Measurements from ENCODE around the gene KCNQ2. TPM values are rescaled to one million over a fixed set of nuclear protein-coding genes. Genes with fewer than 3 reads are reported as not detected.

KCNQ2 gene
- total and polyA plus RNA-seq, 4 donors, result not detected

DNA sequence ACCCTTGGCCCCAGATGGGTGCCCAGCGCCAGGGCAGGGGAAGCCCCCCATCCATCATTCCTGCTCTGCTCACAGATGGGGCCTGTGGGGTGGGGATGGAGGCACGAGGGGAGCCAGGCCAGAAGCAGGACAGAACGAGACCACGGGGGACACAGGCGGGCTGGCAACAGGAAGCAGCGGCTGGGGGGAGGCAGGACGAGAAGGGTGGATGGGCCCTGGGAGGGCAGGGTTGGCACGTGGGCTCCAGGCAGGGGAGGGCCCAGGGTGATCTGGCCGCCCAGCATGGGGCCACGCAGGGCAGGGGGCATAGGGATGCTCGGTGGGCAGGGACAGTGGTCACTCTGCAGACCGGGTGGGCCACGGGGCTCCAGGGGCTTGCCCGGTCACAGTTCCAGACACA lies 41.6 kb downstream of the KCNQ2 start:
- no peaks in the 10 kb centered on the region for H3K36me3 ChIP-seq (ENCODE audit: control insufficient read depth in 1 of 2, insufficient read depth in 2 of 2, low read length in 1 of 2)
- intact Hi-C loops (cut with DNase I), result no loop called here
- H3K9me3 ChIP-seq (ENCODE audit: control insufficient read depth, low read length), result no peaks in the 10 kb centered on the region
- H3K27ac ChIP-seq (ENCODE audit: low read depth in 1 of 2, low read length in 2 of 2), result no peak overlapping the region
- no peak overlapping the region for H3K4me3 ChIP-seq (ENCODE audit: low read length in 2 of 2)
- no peaks in the 10 kb centered on the region for H3K27me3 ChIP-seq (ENCODE audit: control insufficient read depth in 1 of 2, insufficient read depth in 2 of 2, low read length in 1 of 2)
- no peaks in the 10 kb centered on the region for H3K4me1 ChIP-seq (ENCODE audit: control insufficient read depth in 1 of 2, insufficient read depth in 2 of 2, low read length in 2 of 2)
- ATAC-seq (ENCODE audit: low FRiP score), result no peak
- 77 to 81% methylated on average over 14 of the region's 14 CpGs for WGBS, 2 donors
- DNase-seq, result no peak

GRCh38 chr20:63429992-63430391 lies 42.5 kb downstream of the KCNQ2 start:
- no peak for ATAC-seq (ENCODE audit: low FRiP score)
- no peak for DNase-seq
- no peak overlapping the region for H3K27ac ChIP-seq (ENCODE audit: low read depth in 1 of 2, low read length in 2 of 2)
- H3K9me3 ChIP-seq (ENCODE audit: control insufficient read depth, low read length), result no peaks in the 10 kb centered on the region
- H3K4me3 ChIP-seq (ENCODE audit: low read length in 2 of 2), result no peak overlapping the region
- H3K36me3 ChIP-seq (ENCODE audit: control insufficient read depth in 1 of 2, insufficient read depth in 2 of 2, low read length in 1 of 2), result no peaks in the 10 kb centered on the region
- intact Hi-C loops (cut with DNase I), result no loop called here
- H3K4me1 ChIP-seq (ENCODE audit: control insufficient read depth in 1 of 2, insufficient read depth in 2 of 2, low read length in 2 of 2), result no peaks in the 10 kb centered on the region
- 85 to 89% methylated on average over 15 of the region's 15 CpGs for WGBS, 2 donors
- H3K27me3 ChIP-seq (ENCODE audit: control insufficient read depth in 1 of 2, insufficient read depth in 2 of 2, low read length in 1 of 2), result no peaks in the 10 kb centered on the region

DNA sequence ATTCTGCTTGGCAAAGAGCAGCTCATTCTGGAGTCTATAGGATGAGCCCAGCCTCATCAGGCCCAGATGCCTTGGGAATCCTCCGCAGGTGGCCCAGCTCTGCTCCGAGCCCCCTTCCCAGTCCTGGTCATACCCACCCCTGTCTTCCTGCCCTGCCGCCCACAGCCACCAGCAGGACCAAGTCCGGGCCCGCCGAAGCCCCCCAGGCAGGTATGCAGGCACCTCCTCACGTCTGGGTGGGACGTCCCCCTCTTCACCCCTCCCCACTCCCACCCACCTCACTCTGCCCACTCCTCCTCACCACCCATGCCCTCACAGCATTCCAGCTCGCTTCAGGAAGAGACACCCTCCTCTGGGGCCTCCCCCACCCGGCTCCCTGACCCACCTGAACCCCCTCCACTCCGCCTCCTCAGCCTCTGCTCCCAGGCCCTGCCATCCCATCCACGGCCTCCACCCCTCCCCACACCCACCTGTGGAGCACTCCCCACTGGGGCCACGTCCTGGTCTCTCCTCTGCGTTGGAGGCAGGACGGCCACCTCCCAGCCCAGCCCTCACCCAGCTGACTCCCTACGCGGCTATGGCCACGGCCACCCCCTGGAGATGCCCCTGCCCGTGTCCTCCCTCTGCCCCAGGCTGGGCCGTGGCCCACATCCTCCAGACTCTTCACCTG lies 43.4 kb downstream of the KCNQ2 start:
- ATAC-seq (ENCODE audit: low FRiP score), result no peak
- intact Hi-C loops (cut with DNase I), result no loop called here

DNA sequence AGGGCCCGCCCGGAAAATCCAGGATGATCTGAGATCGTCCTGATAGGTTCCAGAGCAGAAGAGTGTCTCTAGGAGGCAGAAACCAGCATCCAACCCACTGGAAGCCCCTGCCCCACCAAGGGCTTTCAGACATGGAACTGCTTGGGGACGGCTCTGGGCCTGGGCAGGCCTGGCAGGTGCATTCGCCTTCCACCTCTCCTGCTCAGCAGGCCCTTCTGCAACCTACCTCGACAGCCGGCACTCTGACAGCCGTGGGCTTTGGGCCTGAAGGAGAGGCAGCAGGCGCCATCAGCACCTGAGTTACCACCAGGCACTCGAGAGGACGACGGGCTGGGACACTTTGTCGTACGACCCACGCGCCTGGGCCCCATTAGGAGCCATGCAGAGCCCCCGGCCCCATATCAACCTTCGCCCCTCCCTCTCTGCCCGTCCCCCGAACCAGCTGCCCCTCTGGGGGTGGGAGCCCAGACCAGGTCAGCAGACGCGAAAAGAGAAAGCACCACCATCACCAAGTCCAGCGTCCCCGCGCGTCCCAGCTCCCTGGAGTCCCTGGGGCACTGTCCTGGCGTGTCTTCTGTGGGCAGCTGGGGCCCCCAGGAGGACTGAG lies 44.6 kb downstream of the KCNQ2 start:
- Histone ChIP-seq H3K36me3 (ENCODE audit: control insufficient read depth in 1 of 2, insufficient read depth in 2 of 2, low read length in 1 of 2) (no peaks in the 10 kb centered on the region), H3K27ac (ENCODE audit: low read depth in 1 of 2, low read length in 2 of 2) (no peak overlapping the region), H3K4me3 (ENCODE audit: low read length in 2 of 2) (no peak overlapping the region), H3K9me3 (ENCODE audit: control insufficient read depth, low read length) (peaks cover 3% of the 10 kb centered on the region), H3K27me3 (ENCODE audit: control insufficient read depth in 1 of 2, insufficient read depth in 2 of 2, low read length in 1 of 2) (no peaks in the 10 kb centered on the region), H3K4me1 (ENCODE audit: control insufficient read depth in 1 of 2, insufficient read depth in 2 of 2, low read length in 2 of 2) (no peaks in the 10 kb centered on the region)
- intact Hi-C loops (cut with DNase I), result no loop called here
- ATAC-seq (ENCODE audit: low FRiP score), result no peak
- DNase-seq, result no peak
- 86 to 88% methylated on average over 24 to 27 of the region's 27 CpGs for WGBS, 2 donors

More for the DNA sequence above, 43.4 kb downstream of the KCNQ2 start:
- Histone ChIP-seq H3K36me3 (ENCODE audit: control insufficient read depth in 1 of 2, insufficient read depth in 2 of 2, low read length in 1 of 2) (no peaks in the 10 kb centered on the region), H3K27ac (ENCODE audit: low read depth in 1 of 2, low read length in 2 of 2) (no peak overlapping the region), H3K27me3 (ENCODE audit: control insufficient read depth in 1 of 2, insufficient read depth in 2 of 2, low read length in 1 of 2) (no peaks in the 10 kb centered on the region), H3K4me1 (ENCODE audit: control insufficient read depth in 1 of 2, insufficient read depth in 2 of 2, low read length in 2 of 2) (no peaks in the 10 kb centered on the region), H3K4me3 (ENCODE audit: low read length in 2 of 2) (no peak overlapping the region), H3K9me3 (ENCODE audit: control insufficient read depth, low read length) (peaks cover 3% of the 10 kb centered on the region)
- 80 to 82% methylated on average over 20 of the region's 20 CpGs for WGBS, 2 donors
- no peak for DNase-seq

GRCh38 chr20:63427206-63427605 lies 45.2 kb downstream of the KCNQ2 start:
- Histone ChIP-seq H3K9me3 (ENCODE audit: control insufficient read depth, low read length) (peaks cover 3% of the 10 kb centered on the region), H3K4me3 (ENCODE audit: low read length in 2 of 2) (no peak overlapping the region), H3K4me1 (ENCODE audit: control insufficient read depth in 1 of 2, insufficient read depth in 2 of 2, low read length in 2 of 2) (no peaks in the 10 kb centered on the region), H3K27ac (ENCODE audit: low read depth in 1 of 2, low read length in 2 of 2) (no peak overlapping the region), H3K36me3 (ENCODE audit: control insufficient read depth in 1 of 2, insufficient read depth in 2 of 2, low read length in 1 of 2) (no peaks in the 10 kb centered on the region), H3K27me3 (ENCODE audit: control insufficient read depth in 1 of 2, insufficient read depth in 2 of 2, low read length in 1 of 2) (no peaks in the 10 kb centered on the region)
- WGBS, 2 donors, result 91 to 92% methylated on average over 16 of the region's 16 CpGs
- DNase-seq, result no peak
- no peak for ATAC-seq (ENCODE audit: low FRiP score)
- intact Hi-C loops (cut with DNase I), result no loop called here

- 88% methylated on average over 27 of the region's 27 CpGs for WGBS, 2 donors
- no peak for DNase-seq
- H3K36me3 ChIP-seq (ENCODE audit: control insufficient read depth in 1 of 2, insufficient read depth in 2 of 2, low read length in 1 of 2), result no peaks in the 10 kb centered on the region
- H3K4me1 ChIP-seq (ENCODE audit: control insufficient read depth in 1 of 2, insufficient read depth in 2 of 2, low read length in 2 of 2), result no peaks in the 10 kb centered on the region
- no peak overlapping the region for H3K4me3 ChIP-seq (ENCODE audit: low read length in 2 of 2)
- H3K27me3 ChIP-seq (ENCODE audit: control insufficient read depth in 1 of 2, insufficient read depth in 2 of 2, low read length in 1 of 2), result no peaks in the 10 kb centered on the region
- no peak for ATAC-seq (ENCODE audit: low FRiP score)
- no peak overlapping the region for H3K27ac ChIP-seq (ENCODE audit: low read depth in 1 of 2, low read length in 2 of 2)
- H3K9me3 ChIP-seq (ENCODE audit: control insufficient read depth, low read length), result peaks cover 3% of the 10 kb centered on the region
- intact Hi-C loops (cut with DNase I), result no loop called here
Observed at GRCh38 chr20:63425846-63426485, 46.5 kb downstream of the KCNQ2 start.

- no peak overlapping the region for H3K27ac ChIP-seq (ENCODE audit: low read depth in 1 of 2, low read length in 2 of 2)
- H3K27me3 ChIP-seq (ENCODE audit: control insufficient read depth in 1 of 2, insufficient read depth in 2 of 2, low read length in 1 of 2), result no peaks in the 10 kb centered on the region
- no peak for ATAC-seq (ENCODE audit: low FRiP score)
- H3K4me1 ChIP-seq (ENCODE audit: control insufficient read depth in 1 of 2, insufficient read depth in 2 of 2, low read length in 2 of 2), result no peaks in the 10 kb centered on the region
- WGBS, 2 donors, result 86 to 91% methylated on average over 25 of the region's 25 CpGs
- DNase-seq, result no peak
- no peaks in the 10 kb centered on the region for H3K36me3 ChIP-seq (ENCODE audit: control insufficient read depth in 1 of 2, insufficient read depth in 2 of 2, low read length in 1 of 2)
- H3K4me3 ChIP-seq (ENCODE audit: low read length in 2 of 2), result no peak overlapping the region
- intact Hi-C loops (cut with DNase I), result no loop called here
- H3K9me3 ChIP-seq (ENCODE audit: control insufficient read depth, low read length), result peaks cover 3% of the 10 kb centered on the region
Observed at GRCh38 chr20:63424613-63425012, 47.8 kb downstream of the KCNQ2 start.

DNA sequence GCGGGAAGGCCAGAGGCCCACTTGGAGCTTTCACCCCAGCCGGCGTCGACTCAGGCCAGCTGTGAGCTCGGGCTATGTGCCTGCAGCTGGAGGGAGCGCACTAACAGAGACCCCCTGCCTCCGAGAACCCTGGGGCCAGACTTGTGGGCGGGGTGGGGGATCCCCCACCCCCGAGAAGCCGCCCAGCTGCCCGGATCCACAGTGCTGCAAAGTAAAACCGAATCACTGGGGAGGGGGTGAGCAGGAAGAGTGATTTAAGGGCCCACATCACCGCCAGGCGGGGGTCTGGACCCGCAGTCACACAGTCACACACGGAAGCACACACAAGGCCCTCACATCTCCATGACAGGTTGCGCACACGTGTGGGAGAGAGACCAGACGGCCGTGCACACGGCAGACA lies 48.7 kb downstream of the KCNQ2 start:
- Histone ChIP-seq H3K4me3 (ENCODE audit: low read length in 2 of 2) (no peak overlapping the region), H3K9me3 (ENCODE audit: control insufficient read depth, low read length) (peaks cover 3% of the 10 kb centered on the region), H3K4me1 (ENCODE audit: control insufficient read depth in 1 of 2, insufficient read depth in 2 of 2, low read length in 2 of 2) (no peaks in the 10 kb centered on the region), H3K27ac (ENCODE audit: low read depth in 1 of 2, low read length in 2 of 2) (no peak overlapping the region), H3K36me3 (ENCODE audit: control insufficient read depth in 1 of 2, insufficient read depth in 2 of 2, low read length in 1 of 2) (no peaks in the 10 kb centered on the region), H3K27me3 (ENCODE audit: control insufficient read depth in 1 of 2, insufficient read depth in 2 of 2, low read length in 1 of 2) (no peaks in the 10 kb centered on the region)
- intact Hi-C loops (cut with DNase I), result no loop called here
- no peak for ATAC-seq (ENCODE audit: low FRiP score)
- no peak for DNase-seq
- WGBS, 2 donors, result 65 to 68% methylated on average over 21 of the region's 21 CpGs

DNA sequence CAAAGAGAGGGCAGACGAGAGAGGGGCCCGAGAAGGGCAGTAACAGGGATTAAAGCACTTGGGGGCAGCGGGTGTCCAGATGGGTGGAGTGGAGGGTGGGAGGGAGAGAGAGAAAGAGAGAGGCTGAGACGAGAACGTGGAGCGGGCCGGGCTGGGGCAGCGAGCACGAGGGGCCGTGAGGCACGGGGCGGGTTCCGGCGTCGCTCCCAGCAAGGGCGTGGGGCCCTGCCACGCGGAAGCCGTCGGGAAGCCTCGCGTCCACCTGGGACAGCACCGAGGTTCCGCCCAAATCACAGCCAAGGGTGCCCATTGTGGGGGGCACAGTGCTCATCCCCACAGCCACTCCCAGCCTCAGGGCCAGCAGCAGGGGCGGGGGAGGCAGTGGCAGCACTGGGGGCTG lies 49.8 kb downstream of the KCNQ2 start:
- no peak overlapping the region for H3K4me3 ChIP-seq (ENCODE audit: low read length in 2 of 2)
- no peaks in the 10 kb centered on the region for H3K27me3 ChIP-seq (ENCODE audit: control insufficient read depth in 1 of 2, insufficient read depth in 2 of 2, low read length in 1 of 2)
- H3K27ac ChIP-seq (ENCODE audit: low read depth in 1 of 2, low read length in 2 of 2), result no peak overlapping the region
- intact Hi-C loops (cut with DNase I), result no loop called here
- no peaks in the 10 kb centered on the region for H3K36me3 ChIP-seq (ENCODE audit: control insufficient read depth in 1 of 2, insufficient read depth in 2 of 2, low read length in 1 of 2)
- ATAC-seq (ENCODE audit: low FRiP score) (no peak), DNase-seq (no peak)
- no peaks in the 10 kb centered on the region for H3K4me1 ChIP-seq (ENCODE audit: control insufficient read depth in 1 of 2, insufficient read depth in 2 of 2, low read length in 2 of 2)
- H3K9me3 ChIP-seq (ENCODE audit: control insufficient read depth, low read length), result peaks cover 3% of the 10 kb centered on the region
- 65 to 81% methylated on average over 16 to 25 of the region's 25 CpGs for WGBS, 2 donors
